NB4 (cell line): ENCODE results near the gene CLDN7.

Experiments used
- CTCF ChIP-seq: IDR thresholded peaks from one replicate; pipeline ENCODE4 v1.5.1; 2012; ENCODE audit warnings: low read depth, low read length
- MAX ChIP-seq: IDR thresholded peaks from 2 replicates; pipeline ENCODE4 v1.6.1; 2011; ENCODE audit warnings: low read depth, low read length
- MYC ChIP-seq: IDR thresholded peaks from 2 replicates; pipeline ENCODE4 v1.6.1; 2011; ENCODE audit warnings: low read depth, low read length
- POLR2A ChIP-seq: IDR thresholded peaks from 2 replicates; pipeline ENCODE4 v1.6.1; 2011; ENCODE audit warnings: mild to moderate bottlenecking; ENCODE audit not compliant: insufficient read length; ENCODE audit errors: extremely low read depth

- TF ChIP-seq CTCF (no peak), MYC (no peak), POLR2A (peak; percentile 11), MAX (no peak)
These were observed 23.7 kb downstream of the CLDN7 start for GRCh38 chr17:7238420-7239090.
